ENCODE results near the gene PLK5. TPM values are rescaled to one million over a fixed set of nuclear protein-coding genes. Genes with fewer than 3 reads are reported as not detected.

PLK5 gene
- total RNA-seq, 1 experiment from 2014 or later = 0.57 TPM

- Histone ChIP-seq H4K5ac (ENCODE audit: insufficient read length, low read depth, low read length) (no peak overlapping the region), H2BK15ac (ENCODE audit: low read depth, low read length) (no peak overlapping the region), H2BK120ac (ENCODE audit: low read depth, low read length, poor library complexity, severe bottlenecking) (no peak overlapping the region), H4K8ac (replicated peaks; ENCODE audit: insufficient read length, low read depth, low read length) (no peak overlapping the region), H3K23me2 (ENCODE audit: insufficient read length, low read depth, low read length, poor library complexity, severe bottlenecking) (no peaks in the 10 kb centered on the region), H3K4ac (ENCODE audit: low read depth, low read length) (no peak overlapping the region), H3K27ac (ENCODE audit: insufficient read length, low read depth, low read length) (no peak overlapping the region), H2BK20ac (ENCODE audit: low read depth, low read length, poor library complexity, severe bottlenecking) (no peak overlapping the region), H3K4me2 (ENCODE audit: insufficient read depth, insufficient read length, low read length) (no peak overlapping the region), H3K14ac (ENCODE audit: insufficient read depth, low read length) (no peak overlapping the region), H3K56ac (ENCODE audit: insufficient read length, low read depth, low read length) (no peak overlapping the region), H3K9me3 (ENCODE audit: control insufficient read depth, low read depth, low read length) (no peaks in the 10 kb centered on the region), H2BK5ac (ENCODE audit: insufficient read length, low read length) (no peak overlapping the region), H3T11ph (ENCODE audit: low read length) (no peak overlapping the region), H3K79me2 (ENCODE audit: insufficient read depth, low read length) (peaks cover 41% of the 10 kb centered on the region; the same call in 1 of the 2 replicates), H2AK5ac (ENCODE audit: insufficient read length, low read length) (no peak overlapping the region), H3K23ac (ENCODE audit: insufficient read length, low read depth, low read length) (no peak overlapping the region), H3K27me3 (ENCODE audit: insufficient read depth, low read length) (no peaks in the 10 kb centered on the region), H4K91ac (ENCODE audit: insufficient read length, low read depth, low read length) (no peak overlapping the region), H3K79me1 (ENCODE audit: insufficient read depth, low read depth, low read length, poor library complexity, severe bottlenecking) (peaks cover 8% of the 10 kb centered on the region), H2BK12ac (ENCODE audit: insufficient read length, low read depth, low read length) (no peak overlapping the region), H3K9ac (ENCODE audit: extremely low read depth, insufficient read length, low read length) (no peak overlapping the region), H3K18ac (ENCODE audit: insufficient read length, low read depth, low read length) (no peak overlapping the region), H3K4me1 (ENCODE audit: insufficient read depth, low read length) (no peaks in the 10 kb centered on the region), H2AFZ (ENCODE audit: low read length) (no peak overlapping the region), H4K20me1 (ENCODE audit: control insufficient read depth, insufficient read depth, insufficient read length) (no peaks in the 10 kb centered on the region)
- DNase-seq = no peak
- H3K4me1 Mint-ChIP-seq = peaks cover 0 to 11% of the 10 kb centered on the region in 2 experiments; a peak in 2 of 4 replicates
- no peaks in the 10 kb centered on the region for H3K9me3 Mint-ChIP-seq
- H3K4me3 Mint-ChIP-seq = no peak overlapping the region
- no CpG with 5 or more reads among the region's 6 CpGs for WGBS (ENCODE audit: extremely low coverage, insufficient read length, low lambda C conversion rate)
- no peak for TF ChIP-seq CTCF (conservative IDR thresholded peaks at IDR 0.05)
- H3K27ac Mint-ChIP-seq = peak overlapping the region in 2 of 3 experiments; percentile 56 to 62; a peak in 2 of 7 replicates
- peaks cover 8 to 42% (median 36%) of the 10 kb centered on the region in 3 experiments; a peak in 6 of 7 replicates for H3K36me3 Mint-ChIP-seq (ENCODE audit: insufficient read depth in 1 of 3, low read depth in 3 of 3)
- H3K27me3 Mint-ChIP-seq (ENCODE audit: low read depth) = no peaks in the 10 kb centered on the region
Observed at GRCh38 chr19:1563251-1563650, 39.4 kb downstream of the PLK5 start.
